ENCODE results near the gene GPR139.

GRCh38 chr16:20026361-20027072 is 47.2 kb downstream of the GPR139 start:
- TF ChIP-seq TAF1 (IDR thresholded peaks at IDR 0.05; ENCODE audit: low read depth) (no peak), NFIC (IDR thresholded peaks at IDR 0.05) (no peak), TEAD4 (IDR thresholded peaks at IDR 0.05) (no peak), RAD21 (IDR thresholded peaks at IDR 0.05; ENCODE audit: low read depth) (no peak), CEBPB (IDR thresholded peaks at IDR 0.05) (no peak), TCF12 (IDR thresholded peaks at IDR 0.05; ENCODE audit: low read depth) (no peak)

All from Ishikawa (cell line).